ENCODE results near the gene RAB4A. TPM values are rescaled to one million over a fixed set of nuclear protein-coding genes. Genes with fewer than 3 reads are reported as not detected.

RAB4A gene
- total RNA-seq, 1 donor from 2014 or later = 44.1 TPM

- Histone ChIP-seq H3K79me2 (ENCODE audit: low read depth) (no peaks in the 10 kb centered on the region), H3K4me3 (no peak overlapping the region), H3K27me3 (no peaks in the 10 kb centered on the region), H3F3A (ENCODE audit: low read depth) (peaks cover 8% of the 10 kb centered on the region), H3K4me1 (peaks cover 6% of the 10 kb centered on the region), H3K9ac (no peak overlapping the region), H3K9me3 (ENCODE audit: low read depth) (no peaks in the 10 kb centered on the region), H2AFZ (replicated peaks) (no peak overlapping the region), H4K20me1 (ENCODE audit: low read depth) (no peaks in the 10 kb centered on the region), H3K27ac (no peak overlapping the region), H3K4me2 (no peak overlapping the region), H3K36me3 (no peaks in the 10 kb centered on the region)
- no peaks in the 10 kb centered on the region for H3K36me3 Mint-ChIP-seq
- H3K9me3 Mint-ChIP-seq = no peaks in the 10 kb centered on the region
- peak overlapping the region; percentile 13 for H3K27ac Mint-ChIP-seq
- peaks cover 27% of the 10 kb centered on the region for H3K4me1 Mint-ChIP-seq
- no peak for TF ChIP-seq CTCF (IDR thresholded peaks at IDR 0.05)
- no peak for TF ChIP-seq EZH2 (IDR thresholded peaks at IDR 0.05)
- no peak for TF ChIP-seq EZH2phosphoT487 (IDR thresholded peaks at IDR 0.05)
- peaks cover 8% of the 10 kb centered on the region for H3K27me3 Mint-ChIP-seq (ENCODE audit: insufficient read depth, low read depth)
- no peak overlapping the region for H3K4me3 Mint-ChIP-seq
- no peak for DNase-seq (ENCODE audit: low spot score)
Observed at GRCh38 chr1:229224308-229224707, 46.6 kb upstream of the RAB4A start.

- TF ChIP-seq EZH2 (IDR thresholded peaks at IDR 0.05) (no peak), EZH2phosphoT487 (IDR thresholded peaks at IDR 0.05) (no peak), CTCF (IDR thresholded peaks at IDR 0.05) (no peak)
- H3K27ac Mint-ChIP-seq = no peak overlapping the region
- H3K36me3 ChIP-seq = no peaks in the 10 kb centered on the region
- peaks cover 18% of the 10 kb centered on the region for H3F3A ChIP-seq (ENCODE audit: low read depth)
- no peaks in the 10 kb centered on the region for H3K9me3 ChIP-seq (ENCODE audit: low read depth)
- H3K9ac ChIP-seq = no peak overlapping the region
- H2AFZ ChIP-seq (replicated peaks) = no peak overlapping the region
- peaks cover 16% of the 10 kb centered on the region for H3K4me1 ChIP-seq
- peaks cover 8% of the 10 kb centered on the region for H3K27me3 Mint-ChIP-seq (ENCODE audit: insufficient read depth, low read depth)
- DNase-seq (ENCODE audit: low spot score) = no peak
- no peaks in the 10 kb centered on the region for H3K79me2 ChIP-seq (ENCODE audit: low read depth)
- no peaks in the 10 kb centered on the region for H3K27me3 ChIP-seq
- peaks cover 37% of the 10 kb centered on the region for H3K4me1 Mint-ChIP-seq
- no peaks in the 10 kb centered on the region for H3K36me3 Mint-ChIP-seq
- H3K4me3 Mint-ChIP-seq = no peak overlapping the region
- no peaks in the 10 kb centered on the region for H4K20me1 ChIP-seq (ENCODE audit: low read depth)
- H3K27ac ChIP-seq = no peak overlapping the region
- H3K9me3 Mint-ChIP-seq = no peaks in the 10 kb centered on the region
- H3K4me3 ChIP-seq = no peak overlapping the region
- no peak overlapping the region for H3K4me2 ChIP-seq
Observed at GRCh38 chr1:229225331-229225782, 45.6 kb upstream of the RAB4A start.

- peaks cover 8% of the 10 kb centered on the region for H3K27me3 Mint-ChIP-seq (ENCODE audit: insufficient read depth, low read depth)
Observed at GRCh38 chr1:229226796-229227195, 44.1 kb upstream of the RAB4A start.

More at GRCh38 chr1:229226796-229227195, 44.1 kb upstream of the RAB4A start:
- Histone ChIP-seq H3K27ac (no peak overlapping the region), H3K9me3 (ENCODE audit: low read depth) (no peaks in the 10 kb centered on the region), H3K36me3 (no peaks in the 10 kb centered on the region), H3K4me1 (peaks cover 30% of the 10 kb centered on the region), H3K79me2 (ENCODE audit: low read depth) (no peaks in the 10 kb centered on the region), H3F3A (ENCODE audit: low read depth) (peaks cover 33% of the 10 kb centered on the region), H3K27me3 (no peaks in the 10 kb centered on the region), H2AFZ (replicated peaks) (no peak overlapping the region), H4K20me1 (ENCODE audit: low read depth) (no peaks in the 10 kb centered on the region), H3K4me2 (no peak overlapping the region), H3K4me3 (no peak overlapping the region), H3K9ac (no peak overlapping the region)
- H3K4me1 Mint-ChIP-seq = peaks cover 52% of the 10 kb centered on the region
- no peak for DNase-seq (ENCODE audit: low spot score)
- no peak overlapping the region for H3K27ac Mint-ChIP-seq
- H3K36me3 Mint-ChIP-seq = no peaks in the 10 kb centered on the region
- no peak overlapping the region for H3K4me3 Mint-ChIP-seq
- TF ChIP-seq EZH2phosphoT487 (IDR thresholded peaks at IDR 0.05) (no peak), EZH2 (IDR thresholded peaks at IDR 0.05) (no peak), CTCF (IDR thresholded peaks at IDR 0.05) (no peak)
- H3K9me3 Mint-ChIP-seq = no peaks in the 10 kb centered on the region
